K562 (cell line): ENCODE measurements around the gene MTG2. TPM values are rescaled to one million over a fixed set of nuclear protein-coding genes. Genes with fewer than 3 reads are reported as not detected.
A peak's percentile ranks its signal among the peaks of the same experiment; 100 is the strongest.

ENCODE experiments used
- GTF2E2 ChIP-seq: fragments of 200-800 bp; sonication (Bioruptor generic); IDR thresholded peaks from 2 replicates; pipeline ENCODE4 v1.6.1; 2016; ENCODE audit warnings: missing genetic modification characterization, missing compliant biosample characterization
- HDAC2 ChIP-seq: fragments of 450-650 bp; IDR thresholded peaks from 2 replicates; pipeline ENCODE4 v1.6.1; 2016; ENCODE audit warnings: mild to moderate bottlenecking
- MXI1 ChIP-seq: IDR thresholded peaks from 2 replicates; pipeline ENCODE4 v1.6.1; 2011; ENCODE audit warnings: low read depth, mild to moderate bottlenecking, improper control_type of control experiment, low read length
- MYBL2 ChIP-seq, 2 experiments: fragments of 450-650 bp in 1 of 2; sonication (generic) in 1 of 2; formaldehyde crosslinking in 1 of 2; IDR thresholded peaks; 2 replicates each; pipeline versions ENCODE4 v1.6.1 to v1.8.1; 2017 to 2022; ENCODE audit warnings: borderline replicate concordance in 1 of 2, inconsistent platforms in 1 of 2, low read depth in 1 of 2, mild to moderate bottlenecking in 1 of 2, missing genetic modification reagents in 1 of 2, moderate library complexity in 1 of 2
- MYNN ChIP-seq, 2 experiments: sonication (generic); formaldehyde crosslinking in 1 of 2; IDR thresholded peaks; 2 replicates each; pipeline versions ENCODE4 v1.5.0 to v1.6.1; 2016 to 2020; ENCODE audit warnings: antibody characterized with exemption in 1 of 2, missing genetic modification reagents in 1 of 2
- NBN ChIP-seq: fragments of 450-650 bp; IDR thresholded peaks from 2 replicates; pipeline ENCODE4 v1.6.1; 2016; ENCODE audit warnings: low read depth, mild to moderate bottlenecking
- NR4A1 ChIP-seq, 2 experiments: fragments of 250-450 bp in 1 of 2; fragments of 450-650 bp in 1 of 2; sonication (Bioruptor Pico) in 1 of 2; IDR thresholded peaks; 2 replicates each; pipeline versions ENCODE4 v1.4.0 to v1.6.1; 2016 to 2020; ENCODE audit warnings: mild to moderate bottlenecking in 2 of 2, missing compliant biosample characterization in 1 of 2, missing genetic modification characterization in 1 of 2, moderate library complexity in 1 of 2
- PTBP1 ChIP-seq: fragments of 200-400 bp; formaldehyde crosslinking; IDR thresholded peaks from 2 replicates; pipeline ENCODE4 v1.6.1; 2017; ENCODE audit warnings: low read depth, low read length
- SIN3B ChIP-seq: fragments of 450-650 bp; IDR thresholded peaks from 2 replicates; pipeline ENCODE4 v1.6.1; 2017; ENCODE audit warnings: low read depth, mild to moderate bottlenecking, moderate library complexity
- SIRT6 ChIP-seq: IDR thresholded peaks from one replicate; pipeline ENCODE4 v1.6.1; 2012; ENCODE audit warnings: low read depth, mild to moderate bottlenecking, control low read depth, inconsistent platforms, low read length, moderate library complexity
- SMARCE1 ChIP-seq: fragments of 450-650 bp; IDR thresholded peaks from 2 replicates; pipeline ENCODE4 v1.7.1; 2016; ENCODE audit warnings: mild to moderate bottlenecking
- TSHZ1 ChIP-seq: fragments of 250-450 bp; sonication (Bioruptor Pico); IDR thresholded peaks from 2 replicates; pipeline ENCODE4 v1.4.0; 2020; ENCODE audit warnings: mild to moderate bottlenecking, moderate library complexity
- ZBTB17 ChIP-seq: fragments of 450-650 bp; formaldehyde crosslinking; IDR thresholded peaks from 2 replicates; pipeline ENCODE4 v1.4.0; 2020; ENCODE audit warnings: mild to moderate bottlenecking
- polyA plus RNA-seq, 8 experiments: library from polyadenylated mRNA; depleted of rRNA in 4 of 8; stranded (reverse) in 5 of 8; unstranded in 3 of 8; fragments of >200 nt; fragmentation: Nextera tagmentation in 2 of 8; fragmentation: Illumina TruSeq in 1 of 8; extraction: Ambion mirVana in 2 of 8; extraction: Trizol in 1 of 8; gene quantifications; 2 replicates each; pipeline versions ENCODE4 v1.2.1 to v1.2.3, GENCODE V29; 2011 to 2014; ENCODE audit warnings: inconsistent platforms in 1 of 8, missing spikeins in 1 of 8
- total RNA-seq, 7 experiments: library from RNA; depleted of rRNA in 6 of 7; stranded (reverse); fragments of >200 nt in 6 of 7; fragmentation: Illumina TruSeq in 2 of 7; extraction: Trizol in 2 of 7; gene quantifications; 2 replicates each; pipeline versions ENCODE4 v1.2.1 to v1.2.3, GENCODE V29; 2011 to 2021; ENCODE audit warnings: low replicate concordance in 1 of 7
- TF ChIP-seq, protein P1 (sequence below): fragments of 450-650 bp; IDR thresholded peaks from 2 replicates; pipeline ENCODE4 v1.6.1; 2014; ENCODE audit warnings: low read depth, mild to moderate bottlenecking, moderate library complexity, borderline replicate concordance
- TF ChIP-seq, protein P2 (sequence below): IDR thresholded peaks from 3 replicates; pipeline ENCODE4 v1.6.1; 2011; ENCODE audit warnings: borderline replicate concordance, mild to moderate bottlenecking, moderate library complexity; ENCODE audit not compliant: insufficient read length; ENCODE audit errors: extremely low read depth

MTG2 gene
- total and polyA plus RNA-seq, 9 of the 15 experiments (the other 6 are each of a cell fraction or from before 2014, with no cell fraction given), result 8.7 to 67.5 (median 44.5) TPM

DNA sequence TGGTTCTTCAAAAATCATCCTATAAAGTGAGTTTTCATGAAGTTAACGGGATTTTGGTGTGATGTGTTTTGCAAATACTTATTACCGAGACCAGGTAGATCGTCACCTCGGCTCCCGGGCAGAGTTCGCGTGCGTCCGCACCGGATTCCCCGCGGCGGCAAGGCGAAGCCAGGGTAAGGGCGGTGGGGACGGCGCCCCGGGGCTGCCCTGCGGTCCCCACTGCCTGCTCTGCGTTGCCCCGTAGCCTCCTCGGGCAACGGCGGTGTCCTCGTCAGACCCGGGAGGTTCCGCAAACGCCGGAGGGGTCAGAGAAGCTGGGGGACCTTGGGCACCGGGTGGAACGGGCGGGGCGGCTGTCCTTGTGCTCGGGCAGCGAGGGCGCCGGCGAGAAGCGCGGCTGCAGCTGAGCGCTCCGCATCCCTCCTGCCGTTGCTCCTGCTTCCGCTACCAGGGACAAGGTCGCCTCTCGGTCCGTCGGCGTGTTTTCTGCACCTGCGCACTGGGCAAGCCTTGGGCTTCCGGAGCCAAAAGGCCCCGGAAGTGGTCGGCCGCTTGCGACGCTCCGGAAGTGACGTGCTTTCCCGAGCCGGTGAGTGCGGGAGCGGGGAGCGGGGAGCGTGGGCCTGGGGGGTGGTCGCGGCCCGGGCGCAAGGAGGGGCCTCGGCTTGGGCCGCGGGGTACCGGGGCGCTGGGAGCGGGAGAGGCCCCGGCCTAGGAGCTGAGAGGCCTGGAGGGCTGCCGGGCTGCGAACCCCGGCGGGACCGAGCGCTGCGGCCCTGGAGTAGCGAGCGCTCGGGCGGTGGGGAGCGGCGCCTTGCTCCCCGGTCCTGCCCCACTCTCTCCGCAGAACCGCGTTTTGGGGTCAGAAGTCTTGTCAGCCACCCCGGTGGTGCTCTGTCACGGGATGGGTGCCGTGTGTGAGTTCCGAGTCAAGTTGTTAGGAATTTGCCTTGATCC lies at the start of gene MTG2 (continued):
- TF ChIP-seq TSHZ1 (CRISPR knock-in tag) (no peak), NBN (peak; percentile 69; the same call in 1 of the 2 replicates), GTF2E2 (tag) (no peak), MYNN (IDR thresholded peaks at IDR 0.05) (0 out of 2 replicates have a peak, but pooled peaks have one; percentile 39), MYNN (CRISPR knock-in tag; IDR thresholded peaks at IDR 0.05) (no peak), HDAC2 (peak; percentile 68; the same call in 1 of the 2 replicates), SMARCE1 (0 out of 2 replicates have a peak, but pooled peaks have one; percentile 20), PTBP1 (no peak), MYBL2 (IDR thresholded peaks at IDR 0.05; ENCODE audit: low read depth) (no peak), MYBL2 (CRISPR knock-in tag; IDR thresholded peaks at IDR 0.05; ENCODE audit: borderline replicate concordance) (no peak), MXI1 (no peak), SIN3B (peak; percentile 96), NR4A1 (CRISPR knock-in tag; IDR thresholded peaks at IDR 0.05) (no peak), NR4A1 (tag; IDR thresholded peaks at IDR 0.05) (no peak), ZBTB17 (CRISPR knock-in tag) (peak; percentile 86), SIRT6 (no peak)
- TF ChIP-seq, protein P1, sequence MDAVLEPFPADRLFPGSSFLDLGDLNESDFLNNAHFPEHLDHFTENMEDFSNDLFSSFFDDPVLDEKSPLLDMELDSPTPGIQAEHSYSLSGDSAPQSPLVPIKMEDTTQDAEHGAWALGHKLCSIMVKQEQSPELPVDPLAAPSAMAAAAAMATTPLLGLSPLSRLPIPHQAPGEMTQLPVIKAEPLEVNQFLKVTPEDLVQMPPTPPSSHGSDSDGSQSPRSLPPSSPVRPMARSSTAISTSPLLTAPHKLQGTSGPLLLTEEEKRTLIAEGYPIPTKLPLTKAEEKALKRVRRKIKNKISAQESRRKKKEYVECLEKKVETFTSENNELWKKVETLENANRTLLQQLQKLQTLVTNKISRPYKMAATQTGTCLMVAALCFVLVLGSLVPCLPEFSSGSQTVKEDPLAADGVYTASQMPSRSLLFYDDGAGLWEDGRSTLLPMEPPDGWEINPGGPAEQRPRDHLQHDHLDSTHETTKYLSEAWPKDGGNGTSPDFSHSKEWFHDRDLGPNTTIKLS, result peak; percentile 61; the same call in 1 of the 2 replicates
- TF ChIP-seq, protein P2, sequence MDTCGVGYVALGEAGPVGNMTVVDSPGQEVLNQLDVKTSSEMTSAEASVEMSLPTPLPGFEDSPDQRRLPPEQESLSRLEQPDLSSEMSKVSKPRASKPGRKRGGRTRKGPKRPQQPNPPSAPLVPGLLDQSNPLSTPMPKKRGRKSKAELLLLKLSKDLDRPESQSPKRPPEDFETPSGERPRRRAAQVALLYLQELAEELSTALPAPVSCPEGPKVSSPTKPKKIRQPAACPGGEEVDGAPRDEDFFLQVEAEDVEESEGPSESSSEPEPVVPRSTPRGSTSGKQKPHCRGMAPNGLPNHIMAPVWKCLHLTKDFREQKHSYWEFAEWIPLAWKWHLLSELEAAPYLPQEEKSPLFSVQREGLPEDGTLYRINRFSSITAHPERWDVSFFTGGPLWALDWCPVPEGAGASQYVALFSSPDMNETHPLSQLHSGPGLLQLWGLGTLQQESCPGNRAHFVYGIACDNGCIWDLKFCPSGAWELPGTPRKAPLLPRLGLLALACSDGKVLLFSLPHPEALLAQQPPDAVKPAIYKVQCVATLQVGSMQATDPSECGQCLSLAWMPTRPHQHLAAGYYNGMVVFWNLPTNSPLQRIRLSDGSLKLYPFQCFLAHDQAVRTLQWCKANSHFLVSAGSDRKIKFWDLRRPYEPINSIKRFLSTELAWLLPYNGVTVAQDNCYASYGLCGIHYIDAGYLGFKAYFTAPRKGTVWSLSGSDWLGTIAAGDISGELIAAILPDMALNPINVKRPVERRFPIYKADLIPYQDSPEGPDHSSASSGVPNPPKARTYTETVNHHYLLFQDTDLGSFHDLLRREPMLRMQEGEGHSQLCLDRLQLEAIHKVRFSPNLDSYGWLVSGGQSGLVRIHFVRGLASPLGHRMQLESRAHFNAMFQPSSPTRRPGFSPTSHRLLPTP, result no peak
